HG02571 (cell line): ENCODE measurements around the gene ITPR1.

ENCODE experiments used
- ATAC-seq: cut with Tn5 transposase; IDR thresholded peaks from one replicate; pipeline ENCODE4 v1.9.1; 2021; ENCODE audit warnings: mild to moderate bottlenecking, moderate library complexity; ENCODE audit not compliant: unreplicated experiment

ITPR1 gene

GRCh38 chr3:4838621-4839022, 345.5 kb downstream of the ITPR1 start:
- peak; percentile 50 for ATAC-seq

GRCh38 chr3:4839278-4839677, 346.1 kb downstream of the ITPR1 start:
- ATAC-seq: no peak

GRCh38 chr3:4841225-4841624, 348.1 kb downstream of the ITPR1 start:
- ATAC-seq: no peak

- no peak for ATAC-seq
Measured at GRCh38 chr3:4841776-4842440, 348.8 kb downstream of the ITPR1 start.

GRCh38 chr3:4843619-4844018, 350.5 kb downstream of the ITPR1 start:
- no peak for ATAC-seq

- peak; percentile 53 for ATAC-seq
Measured at GRCh38 chr3:4845882-4846281, 352.7 kb downstream of the ITPR1 start.

GRCh38 chr3:4846543-4846942, 353.4 kb downstream of the ITPR1 start:
- no peak for ATAC-seq

- no peak for ATAC-seq
Measured at GRCh38 chr3:4848176-4848825, 355.2 kb downstream of the ITPR1 start.

GRCh38 chr3:4849136-4849535, 356.0 kb downstream of the ITPR1 start:
- no peak for ATAC-seq

- ATAC-seq: no peak
Measured at GRCh38 chr3:4849739-4850138, 356.6 kb downstream of the ITPR1 start.

- ATAC-seq: peak; percentile 61
Measured at GRCh38 chr3:4850211-4850927, 357.2 kb downstream of the ITPR1 start.

GRCh38 chr3:4850928-4851265, 357.7 kb downstream of the ITPR1 start:
- peak; percentile 59 for ATAC-seq

- no peak for ATAC-seq
Measured at GRCh38 chr3:4852780-4853748, 359.9 kb downstream of the ITPR1 start.

- no peak for ATAC-seq
Measured at GRCh38 chr3:4853749-4854140, 360.6 kb downstream of the ITPR1 start.

GRCh38 chr3:4855676-4856075, 362.5 kb downstream of the ITPR1 start:
- ATAC-seq: no peak

GRCh38 chr3:4856136-4856535, 363.0 kb downstream of the ITPR1 start:
- no peak for ATAC-seq

GRCh38 chr3:4856564-4856963, 363.4 kb downstream of the ITPR1 start:
- ATAC-seq: no peak

- no peak for ATAC-seq
Measured at GRCh38 chr3:4856986-4857385, 363.8 kb downstream of the ITPR1 start.

GRCh38 chr3:4859788-4860187, 366.6 kb downstream of the ITPR1 start:
- ATAC-seq: no peak

- ATAC-seq: no peak
Measured at GRCh38 chr3:4862973-4863372, 369.8 kb downstream of the ITPR1 start.

- no peak for ATAC-seq
Measured at GRCh38 chr3:4864503-4864902, 371.4 kb downstream of the ITPR1 start.
